ENCODE measurements around the gene MARCO. TPM values are rescaled to one million over a fixed set of nuclear protein-coding genes. Genes with fewer than 3 reads are reported as not detected.

Gene MARCO
- total RNA-seq, 1 donor from 2014 or later = 0.52 TPM

- Histone ChIP-seq H3K4me1 (ENCODE audit: control insufficient read depth in 3 of 3, insufficient read depth in 3 of 3, low read length in 3 of 3) (peaks cover 0 to 9% (median 5%) of the 10 kb centered on the region in 3 donors), H3K4me3 (ENCODE audit: low read length in 3 of 3) (no peak overlapping the region), H3K9ac (ENCODE audit: low read depth in 1 of 3, low read length in 3 of 3) (no peak overlapping the region), H3K27me3 (ENCODE audit: control insufficient read depth in 3 of 3, insufficient read depth in 3 of 3, low read length in 3 of 3) (peaks cover 4 to 7% (median 4%) of the 10 kb centered on the region in 3 donors), H3K27ac (ENCODE audit: low read depth, low read length) (no peak overlapping the region), H3K36me3 (ENCODE audit: control insufficient read depth in 3 of 3, insufficient read depth in 3 of 3, low read length in 3 of 3) (no peaks in the 10 kb centered on the region), H3K9me3 (ENCODE audit: control insufficient read depth in 3 of 3, low read length in 3 of 3) (no peaks in the 10 kb centered on the region)
Measured at GRCh38 chr2:118971245-118972122, 29.5 kb downstream of the MARCO start.

GRCh38 chr2:118973542-118973951, 31.6 kb downstream of the MARCO start:
- peaks cover 0 to 9% (median 5%) of the 10 kb centered on the region in 3 donors for H3K4me1 ChIP-seq (ENCODE audit: control insufficient read depth in 3 of 3, insufficient read depth in 3 of 3, low read length in 3 of 3)
- no peak overlapping the region for H3K9ac ChIP-seq (ENCODE audit: low read depth in 1 of 3, low read length in 3 of 3)
- peaks cover 3 to 4% (median 4%) of the 10 kb centered on the region in 3 donors for H3K27me3 ChIP-seq (ENCODE audit: control insufficient read depth in 3 of 3, insufficient read depth in 3 of 3, low read length in 3 of 3)
- H3K27ac ChIP-seq (ENCODE audit: low read depth, low read length) = no peak overlapping the region
- H3K9me3 ChIP-seq (ENCODE audit: control insufficient read depth in 3 of 3, low read length in 3 of 3) = peaks cover 0 to 2% (median 0%) of the 10 kb centered on the region in 3 donors
- no peak overlapping the region for H3K4me3 ChIP-seq (ENCODE audit: low read length in 3 of 3)
- H3K36me3 ChIP-seq (ENCODE audit: control insufficient read depth in 3 of 3, insufficient read depth in 3 of 3, low read length in 3 of 3) = no peaks in the 10 kb centered on the region

- Histone ChIP-seq H3K9me3 (ENCODE audit: control insufficient read depth in 3 of 3, low read length in 3 of 3) (peaks cover 0 to 2% (median 0%) of the 10 kb centered on the region in 3 donors), H3K9ac (ENCODE audit: low read depth in 1 of 3, low read length in 3 of 3) (no peak overlapping the region), H3K4me1 (ENCODE audit: control insufficient read depth in 3 of 3, insufficient read depth in 3 of 3, low read length in 3 of 3) (peaks cover 0 to 5% (median 4%) of the 10 kb centered on the region in 3 donors), H3K27ac (ENCODE audit: low read depth, low read length) (no peak overlapping the region), H3K4me3 (ENCODE audit: low read length in 3 of 3) (no peak overlapping the region), H3K27me3 (ENCODE audit: control insufficient read depth in 3 of 3, insufficient read depth in 3 of 3, low read length in 3 of 3) (peaks cover 3 to 4% (median 4%) of the 10 kb centered on the region in 3 donors), H3K36me3 (ENCODE audit: control insufficient read depth in 3 of 3, insufficient read depth in 3 of 3, low read length in 3 of 3) (no peaks in the 10 kb centered on the region)
Measured at GRCh38 chr2:118974103-118974993, 32.4 kb downstream of the MARCO start.

- Histone ChIP-seq H3K27ac (ENCODE audit: low read depth, low read length) (no peak overlapping the region), H3K27me3 (ENCODE audit: control insufficient read depth in 3 of 3, insufficient read depth in 3 of 3, low read length in 3 of 3) (peaks cover 1 to 4% (median 4%) of the 10 kb centered on the region in 3 donors), H3K4me3 (ENCODE audit: low read length in 3 of 3) (no peak overlapping the region), H3K4me1 (ENCODE audit: control insufficient read depth in 3 of 3, insufficient read depth in 3 of 3, low read length in 3 of 3) (peaks cover 0 to 5% (median 0%) of the 10 kb centered on the region in 3 donors), H3K36me3 (ENCODE audit: control insufficient read depth in 3 of 3, insufficient read depth in 3 of 3, low read length in 3 of 3) (no peaks in the 10 kb centered on the region), H3K9ac (ENCODE audit: low read depth in 1 of 3, low read length in 3 of 3) (no peak overlapping the region), H3K9me3 (ENCODE audit: control insufficient read depth in 3 of 3, low read length in 3 of 3) (peaks cover 0 to 2% (median 0%) of the 10 kb centered on the region in 3 donors)
Measured at GRCh38 chr2:118975133-118975532, 33.1 kb downstream of the MARCO start.

GRCh38 chr2:118978064-118978463, 36.1 kb downstream of the MARCO start:
- Histone ChIP-seq H3K9me3 (ENCODE audit: control insufficient read depth in 3 of 3, low read length in 3 of 3) (peaks cover 0 to 2% (median 0%) of the 10 kb centered on the region in 3 donors), H3K36me3 (ENCODE audit: control insufficient read depth in 3 of 3, insufficient read depth in 3 of 3, low read length in 3 of 3) (no peaks in the 10 kb centered on the region), H3K4me3 (ENCODE audit: low read length in 3 of 3) (no peak overlapping the region), H3K27ac (ENCODE audit: low read depth, low read length) (no peak overlapping the region), H3K9ac (ENCODE audit: low read depth in 1 of 3, low read length in 3 of 3) (no peak overlapping the region), H3K27me3 (ENCODE audit: control insufficient read depth in 3 of 3, insufficient read depth in 3 of 3, low read length in 3 of 3) (peaks cover 0 to 9% (median 6%) of the 10 kb centered on the region in 3 donors), H3K4me1 (ENCODE audit: control insufficient read depth in 3 of 3, insufficient read depth in 3 of 3, low read length in 3 of 3) (no peaks in the 10 kb centered on the region)

GRCh38 chr2:118979152-118979861, 37.3 kb downstream of the MARCO start:
- Histone ChIP-seq H3K4me3 (ENCODE audit: low read length in 3 of 3) (no peak overlapping the region), H3K4me1 (ENCODE audit: control insufficient read depth in 3 of 3, insufficient read depth in 3 of 3, low read length in 3 of 3) (no peaks in the 10 kb centered on the region), H3K27me3 (ENCODE audit: control insufficient read depth in 3 of 3, insufficient read depth in 3 of 3, low read length in 3 of 3) (peaks cover 0 to 9% (median 6%) of the 10 kb centered on the region in 3 donors), H3K27ac (ENCODE audit: low read depth, low read length) (no peak overlapping the region), H3K36me3 (ENCODE audit: control insufficient read depth in 3 of 3, insufficient read depth in 3 of 3, low read length in 3 of 3) (no peaks in the 10 kb centered on the region), H3K9me3 (ENCODE audit: control insufficient read depth in 3 of 3, low read length in 3 of 3) (peaks cover 0 to 2% (median 0%) of the 10 kb centered on the region in 3 donors), H3K9ac (ENCODE audit: low read depth in 1 of 3, low read length in 3 of 3) (no peak overlapping the region)

- Histone ChIP-seq H3K27ac (ENCODE audit: low read depth, low read length) (no peak overlapping the region), H3K4me1 (ENCODE audit: control insufficient read depth in 3 of 3, insufficient read depth in 3 of 3, low read length in 3 of 3) (no peaks in the 10 kb centered on the region), H3K4me3 (ENCODE audit: low read length in 3 of 3) (no peak overlapping the region), H3K9me3 (ENCODE audit: control insufficient read depth in 3 of 3, low read length in 3 of 3) (peaks cover 0 to 2% (median 0%) of the 10 kb centered on the region in 3 donors), H3K36me3 (ENCODE audit: control insufficient read depth in 3 of 3, insufficient read depth in 3 of 3, low read length in 3 of 3) (no peaks in the 10 kb centered on the region), H3K27me3 (ENCODE audit: control insufficient read depth in 3 of 3, insufficient read depth in 3 of 3, low read length in 3 of 3) (peaks cover 0 to 9% (median 2%) of the 10 kb centered on the region in 3 donors), H3K9ac (ENCODE audit: low read depth in 1 of 3, low read length in 3 of 3) (no peak overlapping the region)
Measured at GRCh38 chr2:118980022-118980421, 38.0 kb downstream of the MARCO start.

- Histone ChIP-seq H3K9me3 (ENCODE audit: control insufficient read depth in 3 of 3, low read length in 3 of 3) (peaks cover 0 to 2% (median 0%) of the 10 kb centered on the region in 3 donors), H3K4me3 (ENCODE audit: low read length in 3 of 3) (no peak overlapping the region), H3K9ac (ENCODE audit: low read depth in 1 of 3, low read length in 3 of 3) (no peak overlapping the region), H3K4me1 (ENCODE audit: control insufficient read depth in 3 of 3, insufficient read depth in 3 of 3, low read length in 3 of 3) (no peaks in the 10 kb centered on the region), H3K27ac (ENCODE audit: low read depth, low read length) (no peak overlapping the region), H3K36me3 (ENCODE audit: control insufficient read depth in 3 of 3, insufficient read depth in 3 of 3, low read length in 3 of 3) (no peaks in the 10 kb centered on the region), H3K27me3 (ENCODE audit: control insufficient read depth in 3 of 3, insufficient read depth in 3 of 3, low read length in 3 of 3) (peaks cover 0 to 9% (median 2%) of the 10 kb centered on the region in 3 donors)
Measured at GRCh38 chr2:118980573-118980972, 38.6 kb downstream of the MARCO start.

- Histone ChIP-seq H3K27ac (ENCODE audit: low read depth, low read length) (no peak overlapping the region), H3K36me3 (ENCODE audit: control insufficient read depth in 3 of 3, insufficient read depth in 3 of 3, low read length in 3 of 3) (no peaks in the 10 kb centered on the region), H3K27me3 (ENCODE audit: control insufficient read depth in 3 of 3, insufficient read depth in 3 of 3, low read length in 3 of 3) (peaks cover 0 to 9% (median 2%) of the 10 kb centered on the region in 3 donors), H3K9me3 (ENCODE audit: control insufficient read depth in 3 of 3, low read length in 3 of 3) (peaks cover 0 to 2% (median 0%) of the 10 kb centered on the region in 3 donors), H3K4me1 (ENCODE audit: control insufficient read depth in 3 of 3, insufficient read depth in 3 of 3, low read length in 3 of 3) (no peaks in the 10 kb centered on the region), H3K9ac (ENCODE audit: low read depth in 1 of 3, low read length in 3 of 3) (no peak overlapping the region), H3K4me3 (ENCODE audit: low read length in 3 of 3) (no peak overlapping the region)
Measured at GRCh38 chr2:118981632-118982031, 39.6 kb downstream of the MARCO start.

Measured in skeletal muscle tissue (tissue), 4 donors.